Activated T-helper 1 cell treated with Interleukin-2 at 50 U/mL for 16 hours (primary cell): Measurements from ENCODE around the gene FGD2.

Experiments
- DNase-seq: peaks from one replicate; pipeline ENCODE4 v3.0.0-alpha.2; 2020; ENCODE audit warnings: low read depth

The FGD2 gene

DNA sequence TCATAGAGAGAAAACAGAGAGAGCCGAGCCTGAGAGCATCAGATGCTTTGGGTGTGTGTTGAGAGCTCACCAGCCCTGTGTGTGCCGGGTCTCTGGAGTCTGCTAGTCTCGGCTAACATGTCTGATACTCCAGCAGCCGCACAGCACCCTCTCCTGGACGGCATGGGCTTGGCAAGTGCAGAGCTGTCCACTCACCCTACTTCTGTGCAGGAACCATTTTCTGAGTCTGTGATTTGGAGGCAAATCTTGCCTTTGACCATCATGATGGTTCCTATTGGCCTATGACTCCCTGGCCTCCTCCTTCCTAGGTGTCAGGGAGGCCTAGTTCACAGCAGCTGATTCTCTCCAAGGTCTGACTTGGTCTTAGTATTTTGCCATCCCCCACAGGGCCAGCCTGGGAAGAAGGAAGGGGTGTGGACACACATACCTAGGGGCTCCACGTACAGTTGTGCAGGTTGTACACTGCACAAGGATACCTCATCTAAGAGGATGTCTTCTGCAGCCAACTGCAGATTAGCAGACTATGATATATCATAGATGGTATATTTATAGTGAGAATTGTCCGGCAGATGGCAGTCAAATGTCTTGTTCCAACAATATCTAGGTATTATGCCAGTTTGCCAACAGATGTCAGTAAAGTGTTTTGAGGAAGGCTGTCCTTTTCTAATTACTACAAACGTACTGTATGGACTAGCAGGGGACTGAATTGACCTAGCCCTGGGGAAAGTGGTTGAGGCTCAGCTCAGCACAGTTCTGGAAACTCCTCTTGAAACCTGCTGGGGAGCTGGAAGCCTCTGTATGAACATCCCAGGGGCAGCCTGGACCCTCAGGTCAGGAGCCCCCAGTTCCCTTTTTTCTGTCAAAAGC is 13.0 kb downstream of the FGD2 start:
- peak; percentile 75 for DNase-seq

DNA sequence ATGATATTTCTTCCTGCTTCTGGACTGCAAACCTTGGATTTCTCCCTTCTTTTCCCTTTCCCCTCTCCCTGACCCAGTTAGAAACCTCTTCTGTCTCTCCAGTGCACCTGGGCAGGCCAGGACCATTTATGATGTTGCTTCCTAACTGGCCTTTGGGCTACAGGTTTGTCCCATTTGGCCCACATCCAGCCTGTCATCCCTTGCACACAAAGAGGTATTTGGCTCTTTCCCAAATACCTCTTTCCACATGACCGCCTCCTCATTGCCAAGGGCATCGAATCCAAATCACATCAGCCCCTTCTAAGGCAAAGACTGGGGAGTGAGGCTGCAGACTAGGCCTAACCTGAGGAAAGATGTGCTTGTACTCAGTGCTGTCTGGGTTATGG is 13.6 kb downstream of the FGD2 start:
- no peak for DNase-seq

DNA sequence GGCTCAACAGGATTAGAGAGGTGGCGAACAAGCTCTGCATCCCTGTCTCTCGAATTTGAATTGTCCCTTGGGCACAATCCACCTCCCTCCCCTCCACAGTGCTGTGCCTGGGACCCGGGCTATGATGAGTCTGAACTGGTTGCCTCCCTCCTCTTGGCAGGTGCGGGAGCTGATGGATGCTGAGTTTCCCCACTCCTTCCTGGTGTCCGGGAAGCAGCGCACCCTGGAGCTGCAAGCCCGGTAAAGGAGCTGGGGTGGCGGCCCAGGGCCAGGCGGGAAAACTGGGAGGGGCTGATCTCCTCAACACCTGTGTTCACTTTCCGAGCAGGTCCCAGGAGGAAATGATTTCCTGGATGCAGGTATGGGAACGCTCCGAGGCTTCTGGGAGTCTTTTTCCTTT is 14.9 kb downstream of the FGD2 start:
- no peak for DNase-seq

DNA sequence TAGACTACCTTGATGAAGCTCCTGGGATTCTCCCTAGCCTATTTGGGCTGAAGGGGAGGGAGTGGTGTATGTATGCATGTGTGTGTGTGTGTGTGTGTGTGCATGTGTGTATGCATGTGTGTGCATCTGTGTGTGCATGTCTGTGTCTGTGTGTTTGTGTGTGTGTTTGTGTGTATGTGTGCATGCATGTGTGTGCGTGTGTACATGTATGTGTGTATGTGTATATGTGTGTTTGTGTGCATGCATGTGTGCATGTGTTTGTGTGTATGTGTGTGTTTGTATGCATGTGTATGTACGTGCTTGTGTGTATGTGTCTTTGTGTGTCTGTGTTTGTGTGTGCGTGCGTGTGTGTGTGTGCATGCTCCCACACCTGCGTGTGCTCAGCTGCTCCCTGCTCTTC is 15.4 kb downstream of the FGD2 start:
- no peak for DNase-seq

DNA sequence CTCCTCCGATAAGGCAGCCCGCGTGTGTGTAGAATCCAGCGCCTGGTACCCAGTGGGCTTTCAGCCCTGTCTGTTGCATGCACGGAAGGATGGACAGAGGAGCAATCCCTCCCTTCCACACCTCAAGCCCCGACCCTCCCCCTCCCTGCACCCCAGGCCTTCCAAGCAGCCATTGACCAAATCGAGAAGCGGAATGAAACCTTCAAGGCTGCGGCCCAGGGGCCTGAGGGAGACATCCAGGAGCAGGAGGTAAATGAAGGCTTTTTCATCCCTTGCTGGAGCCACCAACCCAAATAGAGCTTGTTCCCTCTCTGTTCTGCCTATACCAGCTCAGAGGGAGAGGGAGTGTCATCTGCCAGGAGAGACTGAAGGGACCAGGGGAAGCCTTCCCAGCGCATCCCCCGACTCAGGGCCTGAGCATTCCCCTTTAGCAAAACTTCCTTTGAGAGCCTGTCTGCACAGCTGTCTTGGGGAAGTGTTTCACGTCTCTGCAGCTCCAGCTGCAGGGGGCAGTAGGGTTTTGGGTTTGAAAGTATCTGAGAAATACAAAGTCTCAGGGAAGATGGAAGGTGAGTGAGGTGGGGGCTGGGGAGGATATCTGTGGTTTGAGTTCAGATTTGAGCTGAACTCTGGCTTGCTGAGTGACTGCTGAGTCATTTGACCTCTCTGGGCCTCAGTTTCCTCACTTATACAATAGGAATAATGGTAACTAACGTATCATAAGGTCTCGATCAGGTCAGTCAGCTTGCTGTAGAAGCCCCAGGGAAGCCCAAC is 16.1 kb downstream of the FGD2 start:
- peak; percentile 57 for DNase-seq

DNA sequence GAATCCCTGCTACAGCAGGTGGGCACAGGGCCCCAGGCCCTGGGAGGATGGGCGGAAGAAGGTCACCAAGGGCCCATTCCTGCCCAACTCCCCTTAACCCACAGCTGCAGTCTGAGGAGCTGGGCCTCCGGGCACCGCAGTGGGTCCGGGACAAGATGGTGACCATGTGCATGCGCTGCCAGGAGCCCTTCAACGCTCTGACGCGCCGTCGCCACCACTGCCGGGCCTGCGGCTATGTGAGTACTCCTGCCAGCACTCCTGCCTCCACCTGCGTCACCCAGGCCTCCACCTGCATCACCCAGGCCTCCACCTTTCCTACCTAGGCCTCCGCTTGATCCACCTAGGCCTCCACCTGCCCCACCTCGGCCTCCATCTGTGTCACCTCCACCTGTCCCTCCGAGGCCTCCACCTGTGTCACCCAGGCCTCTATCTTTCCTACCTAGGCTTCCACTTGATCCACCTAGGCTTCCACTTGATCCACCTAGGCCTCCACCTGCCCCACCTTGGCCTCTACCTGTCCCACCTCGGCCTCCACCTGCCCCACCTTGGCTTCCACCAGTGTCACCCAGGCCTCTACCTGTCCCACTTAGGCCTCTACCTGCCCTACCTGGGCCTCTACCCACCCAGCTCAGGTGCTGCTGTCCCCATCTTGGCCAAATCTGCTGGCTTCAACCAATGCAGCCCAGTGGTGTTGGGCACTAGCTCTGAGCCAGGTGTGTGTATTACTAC is 16.8 kb downstream of the FGD2 start:
- DNase-seq = no peak

DNA sequence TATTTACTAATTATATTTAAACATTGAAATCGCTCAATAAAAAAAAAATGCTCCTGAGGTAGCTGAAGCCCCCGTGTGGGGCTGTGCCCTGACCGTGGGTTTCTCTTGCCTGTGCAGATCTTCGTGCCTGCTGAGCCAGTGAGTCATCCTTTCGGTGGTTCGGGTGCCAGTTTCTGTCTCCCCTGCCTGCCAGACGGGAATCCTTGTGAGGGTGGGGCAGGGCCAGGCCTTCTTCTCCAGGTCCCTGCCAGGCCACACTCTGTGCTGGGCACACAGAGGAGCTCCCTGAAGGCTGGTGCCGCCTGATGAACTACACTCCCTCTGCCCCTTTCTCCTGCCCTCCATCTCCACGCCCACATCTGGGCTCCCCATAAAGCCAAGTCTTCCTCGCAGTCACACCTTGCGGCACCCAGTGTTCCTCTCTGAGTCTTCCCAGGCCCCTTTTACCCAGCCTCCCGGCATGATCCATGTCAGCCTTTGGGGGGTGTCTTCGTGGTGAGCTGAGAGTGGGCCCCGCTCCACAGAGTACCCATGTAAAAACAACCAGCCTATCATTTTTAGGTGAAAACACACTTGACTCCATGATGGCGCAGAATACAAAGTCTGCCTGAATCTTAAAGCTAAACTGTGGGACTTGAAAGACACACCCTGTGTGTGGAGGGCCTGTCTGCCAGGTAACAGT is 19.3 kb downstream of the FGD2 start:
- no peak for DNase-seq

DNA sequence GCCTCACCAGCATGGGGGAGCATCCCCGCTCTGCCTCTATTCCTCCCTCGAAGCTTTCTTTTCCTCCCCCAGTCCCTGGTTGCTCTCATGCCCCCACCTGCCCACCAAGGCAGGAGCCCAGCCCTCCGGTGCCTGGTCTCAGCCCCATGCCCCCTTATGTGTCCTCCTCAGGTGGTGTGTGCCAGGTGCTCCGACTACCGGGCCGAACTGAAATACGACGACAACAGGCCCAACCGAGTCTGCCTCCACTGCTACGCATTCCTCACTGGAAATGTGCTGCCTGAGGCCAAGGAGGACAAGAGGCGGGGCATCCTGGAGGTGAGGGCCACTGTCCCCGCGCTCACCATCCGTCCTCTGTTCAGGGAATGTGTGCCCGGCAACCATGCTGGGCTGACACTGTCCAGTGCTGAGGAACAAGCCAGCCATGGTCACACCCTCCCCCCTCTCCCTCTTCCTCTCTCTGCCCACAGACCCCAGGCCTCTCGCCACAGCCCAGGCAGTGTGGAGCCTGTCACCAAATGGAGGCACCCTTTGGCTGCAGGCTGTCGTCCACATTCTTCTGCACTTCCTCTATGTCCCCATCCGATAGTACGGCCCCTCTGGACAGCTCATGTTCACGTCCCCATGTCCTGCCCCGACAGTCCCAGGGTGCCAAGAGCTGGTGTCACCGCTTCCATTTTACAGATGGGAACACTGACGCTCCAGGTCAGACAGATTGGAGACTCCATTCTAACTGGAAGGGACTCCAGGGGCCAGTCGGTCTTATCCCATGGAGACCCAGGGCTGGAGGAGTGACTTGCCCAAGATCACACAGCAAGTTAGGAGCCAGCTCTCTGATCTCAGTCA is 20.4 kb downstream of the FGD2 start:
- DNase-seq = no peak

DNA sequence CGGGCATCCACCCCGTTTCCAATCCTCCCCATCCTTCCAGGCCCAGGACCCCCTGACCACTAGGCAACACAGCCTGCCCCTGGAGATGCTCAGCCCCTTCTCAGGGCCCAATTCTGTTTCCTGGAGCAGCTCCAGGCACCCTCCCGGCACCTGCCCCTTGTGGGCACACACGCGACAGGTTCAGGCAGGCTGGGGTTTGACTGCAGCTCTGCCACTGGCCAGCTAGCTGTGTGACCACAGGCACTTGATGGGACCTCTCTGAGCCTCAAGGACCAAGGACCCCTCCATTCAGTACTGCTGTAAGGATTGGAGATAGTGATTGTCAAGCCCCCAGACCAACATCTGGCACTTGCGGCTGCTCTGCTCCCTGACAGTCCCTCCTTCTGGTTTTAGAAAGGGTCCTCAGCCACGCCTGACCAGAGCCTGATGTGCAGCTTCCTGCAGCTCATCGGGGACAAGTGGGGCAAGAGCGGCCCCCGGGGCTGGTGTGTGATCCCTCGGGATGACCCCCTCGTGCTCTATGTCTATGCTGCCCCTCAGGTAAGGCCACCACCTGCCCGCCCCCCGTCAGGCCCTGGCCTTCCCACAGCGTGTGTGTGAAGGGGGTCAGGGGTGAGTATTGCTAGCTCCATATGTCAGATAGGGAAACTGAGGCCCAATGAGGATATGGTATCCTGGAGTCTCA is 21.7 kb downstream of the FGD2 start:
- DNase-seq = no peak

DNA sequence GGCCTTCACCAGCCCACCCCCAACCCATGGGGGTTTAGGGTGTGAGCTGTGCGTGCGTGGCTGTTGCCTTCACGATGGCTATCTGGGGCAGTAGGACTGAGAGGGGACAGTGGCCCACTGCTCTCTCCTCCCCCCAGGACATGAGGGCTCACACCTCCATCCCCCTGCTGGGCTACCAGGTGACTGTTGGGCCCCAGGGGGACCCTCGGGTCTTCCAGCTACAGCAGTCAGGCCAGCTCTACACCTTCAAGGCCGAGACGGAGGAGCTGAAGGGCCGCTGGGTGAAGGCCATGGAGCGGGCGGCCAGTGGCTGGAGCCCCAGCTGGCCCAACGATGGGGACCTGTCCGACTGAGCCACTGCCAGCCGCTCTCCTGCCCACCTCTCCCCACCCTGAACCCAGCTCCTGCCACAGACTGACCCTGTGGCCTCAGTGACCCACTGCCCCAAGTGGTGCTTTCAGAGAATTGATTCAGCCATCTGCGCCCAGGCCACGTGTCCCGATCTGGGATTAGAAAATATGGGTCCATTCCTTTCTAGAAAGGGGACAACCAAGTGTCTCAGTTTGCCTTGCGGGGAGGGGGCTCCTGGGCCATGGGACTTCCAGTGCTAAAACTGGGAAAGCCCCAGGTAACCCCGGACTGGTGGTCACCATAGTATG is 22.5 kb downstream of the FGD2 start:
- no peak for DNase-seq

DNA sequence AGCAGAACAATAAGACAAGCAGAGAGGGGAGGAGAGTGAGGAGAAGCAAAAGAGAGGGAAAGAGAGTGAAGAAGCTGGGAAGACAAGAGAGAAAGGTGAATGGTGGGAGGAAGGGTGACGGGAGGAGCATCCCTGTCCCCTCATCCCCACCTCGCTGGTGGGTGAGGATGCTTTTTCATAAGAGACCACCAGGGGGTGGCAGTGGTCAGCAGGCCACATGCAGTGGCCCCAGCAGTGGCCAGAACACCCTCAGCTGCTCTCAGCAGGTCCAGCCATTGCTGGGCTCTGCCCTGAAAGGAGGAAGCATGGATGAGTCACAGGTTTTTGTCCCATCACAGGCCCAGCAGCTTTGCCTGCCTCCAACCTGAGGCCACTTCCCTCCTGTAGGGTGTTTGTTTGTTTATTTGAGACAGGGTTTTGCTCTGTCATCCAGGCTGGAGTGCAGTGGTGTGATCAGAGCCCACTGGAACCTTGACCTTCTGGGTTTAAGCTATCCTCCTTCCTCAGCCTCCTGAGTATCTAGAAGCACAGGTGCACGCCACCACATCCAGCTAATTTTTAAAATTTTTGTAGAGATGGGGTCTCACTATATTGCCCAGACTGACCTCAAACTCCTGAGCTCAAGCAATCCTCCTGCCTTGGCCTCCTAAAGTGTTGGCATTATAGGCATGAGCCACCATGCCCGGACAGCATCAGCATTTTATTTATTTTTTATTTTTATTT is 24.0 kb downstream of the FGD2 start:
- DNase-seq = no peak

DNA sequence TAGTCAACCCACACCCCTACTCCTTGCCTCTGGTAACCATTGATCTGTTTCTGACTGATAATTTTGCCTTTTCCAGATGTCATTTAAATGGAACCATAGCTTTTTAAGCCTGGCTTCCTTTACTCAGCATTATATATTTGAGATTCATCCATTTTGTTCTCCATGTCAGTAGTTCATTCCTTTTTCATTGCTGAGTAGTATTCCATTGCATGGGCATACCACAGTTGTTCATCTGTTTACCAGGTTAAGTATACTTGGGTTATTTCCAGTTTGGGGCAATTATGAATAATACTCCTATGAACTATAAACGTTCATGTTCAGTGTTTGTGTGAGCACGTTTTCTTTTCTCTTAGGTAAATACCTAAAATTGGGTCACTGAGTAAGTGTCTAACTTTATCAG is 25.1 kb downstream of the FGD2 start:
- DNase-seq = no peak

DNA sequence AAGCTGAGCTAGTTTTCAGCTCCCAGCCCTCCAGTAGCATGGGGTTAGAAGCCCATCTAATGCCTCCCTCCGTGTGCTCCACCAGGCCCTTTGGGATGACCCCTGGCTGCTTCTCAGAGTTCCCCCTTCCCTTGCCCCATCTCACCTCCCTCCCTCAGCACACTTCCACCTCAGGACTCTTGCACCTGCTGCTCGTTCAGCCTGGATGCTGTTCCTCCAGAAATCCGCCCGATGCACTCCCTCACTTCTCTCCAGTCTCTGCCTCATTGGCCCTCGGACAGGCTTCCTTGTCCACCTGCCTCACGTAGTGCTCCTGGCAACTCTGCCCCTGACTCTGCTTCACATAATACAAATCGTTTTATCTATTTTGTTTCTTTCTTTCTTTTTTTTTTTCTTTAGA is 26.8 kb downstream of the FGD2 start:
- no peak for DNase-seq

DNA sequence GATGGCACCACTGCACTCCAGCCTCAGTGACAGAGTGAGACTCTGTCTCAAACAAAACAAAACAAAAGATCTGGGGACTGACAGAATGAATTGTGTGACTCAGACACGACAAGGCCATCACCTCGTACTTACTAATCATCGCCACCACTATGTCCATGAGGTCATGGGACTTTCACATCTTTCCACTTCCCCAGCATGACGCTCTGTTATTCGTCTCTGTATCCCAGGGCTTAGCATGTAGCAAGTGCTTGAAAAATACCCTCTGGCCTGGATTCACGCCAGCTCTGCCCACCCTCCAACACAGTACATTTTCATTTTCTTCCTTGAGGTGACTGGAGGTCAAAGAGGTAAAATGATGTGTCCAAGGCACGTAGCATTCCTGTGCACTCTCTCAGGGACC is 27.8 kb downstream of the FGD2 start:
- DNase-seq = no peak

DNA sequence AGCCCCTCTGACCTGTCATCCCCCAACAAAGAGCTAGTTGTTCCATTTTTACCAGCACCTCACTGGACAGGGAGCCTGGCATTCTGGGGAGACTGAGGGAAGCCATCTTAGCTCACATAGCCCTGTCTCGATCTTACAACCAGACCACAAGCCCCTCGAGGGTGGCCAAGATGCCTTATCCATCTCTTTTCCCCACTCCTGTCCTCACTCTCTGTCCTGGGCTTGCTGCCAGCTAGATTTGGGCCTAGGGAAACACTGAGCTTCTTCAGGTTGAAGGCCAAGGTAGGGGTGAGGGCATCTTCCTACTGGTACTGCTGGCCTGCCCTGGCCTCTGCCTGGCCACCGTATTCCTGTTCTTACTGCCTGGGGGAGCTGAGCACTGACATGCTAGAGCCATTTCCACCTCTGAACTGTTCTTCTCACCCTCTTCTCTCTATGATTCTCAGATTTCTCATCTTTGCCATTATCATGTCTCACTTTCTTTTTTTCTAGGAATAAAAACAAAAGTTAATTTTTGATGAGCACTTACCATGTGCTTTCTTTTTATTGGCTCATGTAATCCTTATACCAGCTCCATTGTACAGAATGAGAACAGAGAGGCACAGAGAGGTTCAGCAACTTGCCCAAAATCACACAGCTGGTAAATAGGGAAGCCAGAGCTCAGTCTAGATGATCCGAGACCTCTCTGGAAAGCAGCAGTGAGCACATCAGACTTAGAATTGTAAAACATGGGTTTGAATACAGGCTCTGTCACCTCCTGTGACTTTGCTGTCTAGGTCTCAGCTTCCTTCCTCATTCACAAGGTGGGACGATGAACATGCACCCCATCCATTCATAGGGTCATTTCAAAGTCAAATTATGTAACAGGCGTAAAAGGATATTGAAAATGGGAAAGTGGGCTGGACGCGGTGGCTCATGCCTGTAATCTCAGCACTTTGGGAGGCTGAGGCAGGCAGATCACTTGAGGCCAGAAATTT is 28.7 kb downstream of the FGD2 start:
- DNase-seq = no peak

DNA sequence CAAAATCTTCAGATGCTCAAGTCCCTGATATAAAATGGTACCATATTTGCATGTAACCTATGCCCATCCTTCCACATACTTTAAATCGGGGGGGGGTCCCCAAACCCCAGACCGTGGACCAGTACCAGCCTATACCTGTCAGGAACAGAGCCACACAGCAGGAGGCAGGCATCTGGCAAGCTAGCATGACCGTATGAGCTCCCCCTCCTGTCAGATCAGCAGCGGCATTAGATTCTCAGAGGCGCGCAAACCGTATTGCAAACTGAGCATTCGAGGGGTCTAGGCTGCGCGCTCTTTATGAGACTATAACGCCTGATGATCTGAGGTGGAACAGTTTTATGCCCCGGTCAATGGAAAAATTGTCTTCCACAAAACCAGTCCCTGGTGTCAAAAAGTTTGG is 30.7 kb downstream of the FGD2 start:
- no peak for DNase-seq

DNA sequence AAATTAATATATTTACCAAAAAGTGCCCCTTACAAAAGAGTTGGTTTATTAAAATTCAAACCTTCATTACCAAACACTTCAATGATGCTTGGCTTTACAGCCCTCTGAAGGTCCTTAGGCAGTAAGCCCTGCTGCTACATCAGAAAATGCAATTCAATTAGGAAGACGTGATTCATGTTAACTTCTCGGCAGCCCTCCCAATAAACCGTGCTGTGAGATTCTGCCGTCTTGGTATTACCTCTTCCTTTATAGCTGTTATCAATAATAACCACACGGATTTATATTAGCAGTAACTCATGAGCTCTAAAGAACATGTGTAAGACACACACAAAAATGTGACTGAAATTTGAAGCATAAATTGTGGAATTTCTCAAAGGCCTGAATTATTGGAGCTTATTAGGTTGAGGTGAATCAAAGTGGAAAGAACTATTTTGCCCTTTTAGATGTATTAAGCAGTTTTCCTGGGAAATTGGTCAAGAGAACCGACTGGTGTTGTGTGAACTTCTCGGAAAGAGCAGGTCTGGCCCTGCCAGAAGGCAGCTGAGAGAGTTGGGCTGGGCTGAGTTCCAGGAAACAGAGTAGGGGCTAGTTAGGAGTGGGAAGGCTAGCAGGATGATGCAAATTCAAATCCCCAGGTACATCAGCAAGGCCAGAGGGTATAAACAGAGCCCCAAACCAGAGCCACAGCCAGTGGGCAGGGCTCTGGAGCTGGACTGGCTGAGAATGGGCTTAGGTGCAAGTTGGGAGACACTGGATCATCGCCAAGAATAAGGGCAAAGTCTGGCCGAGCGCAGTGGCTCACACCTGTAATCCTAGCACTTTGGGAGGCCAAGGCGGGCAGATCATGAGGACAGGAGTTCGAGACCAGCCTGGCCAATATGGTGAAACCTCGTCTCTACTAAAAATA is 33.1 kb downstream of the FGD2 start:
- DNase-seq = no peak
